Spleen (tissue), 11 donors: ENCODE results near the gene TMEM170A. TPM values are rescaled to one million over a fixed set of nuclear protein-coding genes. Genes with fewer than 3 reads are reported as not detected.
A peak's percentile ranks its signal among the peaks of the same experiment; 100 is the strongest.

Experiments
- DNase-seq: peaks from one replicate; pipeline ENCODE4 v3.0.0-alpha.2; 2020
- H3K27ac ChIP-seq, 8 donors: fragments of 200-600 bp; sonication (generic) in 7 of 8; 1 replicate in 4 of 8; 2 replicates in 4 of 8; pipeline versions ENCODE4 v1.5.0 to v1.8.0; 2016 to 2021; ENCODE audit warnings: inconsistent platforms in 4 of 8, mild to moderate bottlenecking in 4 of 8, moderate library complexity in 1 of 8
- H3K27me3 ChIP-seq, 7 donors: fragments of 200-600 bp; sonication (generic) in 6 of 7; replicated peaks in 1 of 7; 1 replicate in 4 of 7; 2 replicates in 3 of 7; pipeline versions ENCODE4 v1.5.0 to v1.8.0; 2016 to 2021; ENCODE audit warnings: inconsistent platforms in 3 of 7, mild to moderate bottlenecking in 1 of 7
- H3K36me3 ChIP-seq, 6 donors: fragments of 200-600 bp; sonication (generic) in 5 of 6; 1 replicate in 4 of 6; 2 replicates in 2 of 6; pipeline versions ENCODE4 v1.5.0 to v1.8.0; 2016 to 2021; ENCODE audit warnings: inconsistent platforms in 2 of 6
- H3K4me1 ChIP-seq, 6 donors: fragments of 200-600 bp; sonication (generic) in 5 of 6; 1 replicate in 3 of 6; 2 replicates in 3 of 6; pipeline versions ENCODE4 v1.5.0 to v1.8.0; 2016 to 2021; ENCODE audit warnings: inconsistent platforms in 3 of 6
- H3K4me3 ChIP-seq, 8 donors: fragments of 200-600 bp; sonication (generic) in 7 of 8; 1 replicate in 4 of 8; 2 replicates in 4 of 8; pipeline versions ENCODE4 v1.5.0 to v1.8.0; 2016 to 2021; ENCODE audit warnings: inconsistent platforms in 4 of 8, mild to moderate bottlenecking in 4 of 8, moderate library complexity in 2 of 8
- H3K9me3 ChIP-seq, 8 donors: fragments of 200-600 bp; sonication (generic) in 7 of 8; 1 replicate in 4 of 8; 2 replicates in 4 of 8; pipeline versions ENCODE4 v1.5.0 to v1.8.0; 2016 to 2021; ENCODE audit warnings: inconsistent platforms in 4 of 8
- CTCF ChIP-seq, 11 experiments: fragments of 200-600 bp in 7 of 11; fragments of 450-650 bp in 4 of 11; sonication (generic) in 4 of 11; IDR thresholded peaks in 8 of 11; conservative IDR thresholded peaks in 3 of 11; 1 replicate in 7 of 11; 2 replicates in 4 of 11; pipeline versions ENCODE4 v1.4.0 to v1.8.0; 2016 to 2021; ENCODE audit warnings: antibody characterized with exemption in 11 of 11, inconsistent platforms in 4 of 11, mild to moderate bottlenecking in 1 of 11
- POLR2A ChIP-seq, 3 donors: fragments of 450-650 bp; IDR thresholded peaks; one replicate each; pipeline ENCODE4 v1.5.1; 2017; ENCODE audit warnings: antibody characterized with exemption in 3 of 3, mild to moderate bottlenecking in 1 of 3
- POLR2AphosphoS5 ChIP-seq, 3 donors: sonication (generic); formaldehyde crosslinking; IDR thresholded peaks; one replicate each; pipeline ENCODE4 v1.5.1; 2017; ENCODE audit warnings: antibody characterized with exemption in 3 of 3
- WGBS, 5 donors: extraction: QIAGEN DNeasy Blood & Tissue Kit in 3 of 5; methylation state at CpG; one replicate each; pipeline versions ENCODE4 v1.1.5 to v1.1.7; 2013 to 2018; 5-methylcytosine and 5-hydroxymethylcytosine counted together
- intact Hi-C: fragments of 100-400 bp; cut with DNase I; formaldehyde crosslinking; loops from one replicate; pipeline ENCODE4 v1.15.0; 2023; ENCODE audit warnings: low total_unique reads
- polyA plus RNA-seq, 3 donors: library from polyadenylated mRNA; stranded (reverse); fragments of 200-250 nt; gene quantifications; one replicate each; pipeline ENCODE4 v1.2.1, GENCODE V29; 2013
- total RNA-seq, 7 donors: library from RNA; depleted of rRNA in 3 of 7; stranded (reverse); fragments of >200 nt in 3 of 7; fragmentation: NEBNext Ultra II Directional in 4 of 7; extraction: Animal tissue kit (Norgen Biotek cat#: 25700) in 4 of 7; gene quantifications; one replicate each; pipeline versions ENCODE4 v1.1.0 to v1.2.1, GENCODE V29; 2016 to 2021
- donor health status: healthy with polysubstance abuse.
- donor health status: DM: no; HTN: no; CAD: no; lungs with moderate emphysema.
- donor health status: DM: no; HTN: no; CAD: no.
- donor health status: Bipolar disorder and iron deficiency.
- donor health status: healthy.
- donor health status: DM: no; HTN: no; CAD: no.
- donor health status: DM: yes; HTN: yes; CAD: no.

TMEM170A gene
- total and polyA plus RNA-seq, 10 donors, result 6.1 to 54.0 (median 31.4) TPM

- DNase-seq, result peak; percentile 57
- 92 to 97% (median 96%) methylated on average over 46 to 47 of the region's 47 CpGs for WGBS, 5 donors
- no peak overlapping the region for H3K4me3 ChIP-seq
These were observed 15.0 kb upstream of the TMEM170A start for GRCh38 chr16:75479421-75479990.

GRCh38 chr16:75478480-75479345 is 14.2 kb upstream of the TMEM170A start:
- WGBS, 5 donors, result 94 to 97% (median 95%) methylated on average over 63 to 80 of the region's 80 CpGs
- TF ChIP-seq POLR2AphosphoS5 (IDR thresholded peaks at IDR 0.05), result no peak
- no peak for TF ChIP-seq POLR2A (IDR thresholded peaks at IDR 0.05)
- TF ChIP-seq CTCF (IDR thresholded peaks at IDR 0.05 in 8 of 11, conservative IDR thresholded peaks at IDR 0.05 in 3 of 11), result no peak
- Histone ChIP-seq H3K4me1 (no peaks in the 10 kb centered on the region), H3K4me3 (no peak overlapping the region), H3K27me3 (no peaks in the 10 kb centered on the region), H3K36me3 (no peaks in the 10 kb centered on the region), H3K27ac (no peak overlapping the region), H3K9me3 (no peaks in the 10 kb centered on the region)
- peak; percentile 72 for DNase-seq
- intact Hi-C loops, result no loop called here

More at GRCh38 chr16:75479421-75479990, 15.0 kb upstream of the TMEM170A start:
- H3K27ac ChIP-seq, result no peak overlapping the region
- H3K36me3 ChIP-seq, result no peaks in the 10 kb centered on the region
- intact Hi-C loops, result no loop called here
- TF ChIP-seq CTCF (IDR thresholded peaks at IDR 0.05 in 8 of 11, conservative IDR thresholded peaks at IDR 0.05 in 3 of 11), result no peak
- TF ChIP-seq POLR2A (IDR thresholded peaks at IDR 0.05), result no peak
- TF ChIP-seq POLR2AphosphoS5 (IDR thresholded peaks at IDR 0.05), result no peak
- peaks cover 0 to under 1% (median 0%) of the 10 kb centered on the region in 6 donors for H3K4me1 ChIP-seq
- H3K9me3 ChIP-seq, result no peaks in the 10 kb centered on the region
- H3K27me3 ChIP-seq, result no peaks in the 10 kb centered on the region

- Histone ChIP-seq H3K27ac (no peak overlapping the region), H3K36me3 (no peaks in the 10 kb centered on the region), H3K27me3 (no peaks in the 10 kb centered on the region), H3K4me3 (no peak overlapping the region), H3K4me1 (no peaks in the 10 kb centered on the region), H3K9me3 (no peaks in the 10 kb centered on the region)
- TF ChIP-seq POLR2AphosphoS5 (IDR thresholded peaks at IDR 0.05), result no peak
- peak; percentile 37 for DNase-seq
- 34 to 58% (median 47%) methylated on average over 4 of the region's 4 CpGs for WGBS, 5 donors
- intact Hi-C loops, result no loop called here
These were observed 13.4 kb upstream of the TMEM170A start for GRCh38 chr16:75477680-75478473.

GRCh38 chr16:75476817-75477216 is 12.3 kb upstream of the TMEM170A start:
- Histone ChIP-seq H3K36me3 (no peaks in the 10 kb centered on the region), H3K4me3 (no peak overlapping the region), H3K4me1 (peaks cover 0 to 2% (median 0%) of the 10 kb centered on the region in 6 donors), H3K9me3 (no peaks in the 10 kb centered on the region), H3K27ac (no peak overlapping the region), H3K27me3 (no peaks in the 10 kb centered on the region)
- intact Hi-C loops, result no loop called here
- peak; percentile 12 for DNase-seq
- TF ChIP-seq POLR2AphosphoS5 (IDR thresholded peaks at IDR 0.05), result no peak
- 88 to 93% (median 91%) methylated on average over 8 of the region's 8 CpGs for WGBS, 5 donors
